ENCODE results near the gene WDR54. TPM values are rescaled to one million over a fixed set of nuclear protein-coding genes. Genes with fewer than 3 reads are reported as not detected.

Gene WDR54
- total and polyA plus RNA-seq, 10 of the 15 experiments (the other 5 are each of a cell fraction or from before 2014, with no cell fraction given), result 38.2 to 116 (median 89.1) TPM

GRCh38 chr2:74421221-74421870, at the start of gene WDR54, which contains the start of gene C2orf81 (continued):
- TF ChIP-seq CHD2 (IDR thresholded peaks at IDR 0.05; ENCODE audit: borderline replicate concordance, low read depth, low read length) (peak; percentile 59; the same call in 1 of the 2 replicates), NKRF (conservative IDR thresholded peaks at IDR 0.05) (peak; percentile 86), RAD21 (IDR thresholded peaks at IDR 0.05; ENCODE audit: insufficient read depth, low read depth, low read length) (no peak), RCOR1 (conservative IDR thresholded peaks at IDR 0.05; ENCODE audit: low read depth, low read length) (no peak), IKZF1 (conservative IDR thresholded peaks at IDR 0.05) (peak; percentile 54; the same call in 1 of the 2 replicates), BHLHE40 (IDR thresholded peaks at IDR 0.05; ENCODE audit: borderline replicate concordance in 1 of 2, low read depth in 2 of 2, low read length in 1 of 2) (peak; percentile 98 to 99), IRF4 (IDR thresholded peaks at IDR 0.05; ENCODE audit: low read depth, low read length) (no peak), RB1 (IDR thresholded peaks at IDR 0.05; ENCODE audit: borderline replicate concordance) (peak; percentile 88; the same call in 1 of the 2 replicates), CBX5 (IDR thresholded peaks at IDR 0.05; ENCODE audit: low read depth) (0 out of 2 replicates have a peak, but pooled peaks have one; percentile 5), FOXK2 (IDR thresholded peaks at IDR 0.05) (peak; percentile 26; the same call in 1 of the 2 replicates), CREB1 (IDR thresholded peaks at IDR 0.05; ENCODE audit: low read depth) (peak; percentile 60; the same call in 1 of the 2 replicates), EGR1 (IDR thresholded peaks at IDR 0.05; ENCODE audit: borderline replicate concordance in 1 of 2, low read depth in 2 of 2, low read length in 2 of 2) (peak in 1 of 2 experiments; percentile 97; a peak in 1 of 3 replicates), GATAD2B (conservative IDR thresholded peaks at IDR 0.05; ENCODE audit: low read depth) (peak; percentile 68; the same call in 1 of the 2 replicates), E2F4 (IDR thresholded peaks at IDR 0.05; ENCODE audit: low read depth, low read length) (peak; percentile 55; the same call in 1 of the 2 replicates), MTA2 (IDR thresholded peaks at IDR 0.05; ENCODE audit: low read depth) (no peak), USF2 (IDR thresholded peaks at IDR 0.05; ENCODE audit: borderline replicate concordance, low read depth, low read length) (no peak), NFYA (IDR thresholded peaks at IDR 0.05; ENCODE audit: borderline replicate concordance, low read depth, low read length) (no peak), POLR2AphosphoS5 (IDR thresholded peaks at IDR 0.05; ENCODE audit: low read length) (peak; percentile 93), ATF3 (IDR thresholded peaks at IDR 0.05; ENCODE audit: borderline replicate concordance, extremely low read depth, low read depth, low read length) (no peak)
- TF ChIP-seq, protein P1, sequence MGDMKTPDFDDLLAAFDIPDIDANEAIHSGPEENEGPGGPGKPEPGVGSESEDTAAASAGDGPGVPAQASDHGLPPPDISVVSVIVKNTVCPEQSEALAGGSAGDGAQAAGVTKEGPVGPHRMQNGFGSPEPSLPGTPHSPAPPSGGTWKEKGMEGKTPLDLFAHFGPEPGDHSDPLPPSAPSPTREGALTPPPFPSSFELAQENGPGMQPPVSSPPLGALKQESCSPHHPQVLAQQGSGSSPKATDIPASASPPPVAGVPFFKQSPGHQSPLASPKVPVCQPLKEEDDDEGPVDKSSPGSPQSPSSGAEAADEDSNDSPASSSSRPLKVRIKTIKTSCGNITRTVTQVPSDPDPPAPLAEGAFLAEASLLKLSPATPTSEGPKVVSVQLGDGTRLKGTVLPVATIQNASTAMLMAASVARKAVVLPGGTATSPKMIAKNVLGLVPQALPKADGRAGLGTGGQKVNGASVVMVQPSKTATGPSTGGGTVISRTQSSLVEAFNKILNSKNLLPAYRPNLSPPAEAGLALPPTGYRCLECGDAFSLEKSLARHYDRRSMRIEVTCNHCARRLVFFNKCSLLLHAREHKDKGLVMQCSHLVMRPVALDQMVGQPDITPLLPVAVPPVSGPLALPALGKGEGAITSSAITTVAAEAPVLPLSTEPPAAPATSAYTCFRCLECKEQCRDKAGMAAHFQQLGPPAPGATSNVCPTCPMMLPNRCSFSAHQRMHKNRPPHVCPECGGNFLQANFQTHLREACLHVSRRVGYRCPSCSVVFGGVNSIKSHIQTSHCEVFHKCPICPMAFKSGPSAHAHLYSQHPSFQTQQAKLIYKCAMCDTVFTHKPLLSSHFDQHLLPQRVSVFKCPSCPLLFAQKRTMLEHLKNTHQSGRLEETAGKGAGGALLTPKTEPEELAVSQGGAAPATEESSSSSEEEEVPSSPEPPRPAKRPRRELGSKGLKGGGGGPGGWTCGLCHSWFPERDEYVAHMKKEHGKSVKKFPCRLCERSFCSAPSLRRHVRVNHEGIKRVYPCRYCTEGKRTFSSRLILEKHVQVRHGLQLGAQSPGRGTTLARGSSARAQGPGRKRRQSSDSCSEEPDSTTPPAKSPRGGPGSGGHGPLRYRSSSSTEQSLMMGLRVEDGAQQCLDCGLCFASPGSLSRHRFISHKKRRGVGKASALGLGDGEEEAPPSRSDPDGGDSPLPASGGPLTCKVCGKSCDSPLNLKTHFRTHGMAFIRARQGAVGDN (IDR thresholded peaks at IDR 0.05), result peak; percentile 93

All from GM12878 (cell line).